ENCODE data around the gene SEMA3D. TPM values are rescaled to one million over a fixed set of nuclear protein-coding genes. Genes with fewer than 3 reads are reported as not detected.

Gene SEMA3D
- total and polyA plus RNA-seq, 4 donors, result 0.53 to 49.0 (median 2.6) TPM

GRCh38 chr7:85070967-85071628 is 115.8 kb downstream of the SEMA3D start:
- peaks cover 0 to 2% (median 0%) of the 10 kb centered on the region in 4 donors for H3K9me3 ChIP-seq (ENCODE audit: control insufficient read depth in 4 of 4, insufficient read depth in 3 of 4, low read length in 3 of 4)
- TF ChIP-seq CTCF (IDR thresholded peaks at IDR 0.05; ENCODE audit: control extremely low read depth, extremely low read depth), result no peak

GRCh38 chr7:85068799-85069198 is 118.1 kb downstream of the SEMA3D start:
- Histone ChIP-seq H3K4me1 (ENCODE audit: control insufficient read depth in 5 of 5, insufficient read depth in 5 of 5, low read length in 5 of 5) (peaks cover 0 to 9% (median 2%) of the 10 kb centered on the region in 5 donors), H3K27me3 (ENCODE audit: control insufficient read depth in 3 of 3, insufficient read depth in 3 of 3, low read length in 2 of 3) (no peaks in the 10 kb centered on the region), H3K36me3 (ENCODE audit: control insufficient read depth in 4 of 4, insufficient read depth in 4 of 4, low read length in 4 of 4) (peaks cover 0 to 15% (median 2%) of the 10 kb centered on the region in 4 donors), H3K9ac (ENCODE audit: insufficient read depth in 1 of 2, low read length in 2 of 2) (no peak overlapping the region), H3K9me3 (ENCODE audit: control insufficient read depth in 4 of 4, insufficient read depth in 3 of 4, low read length in 3 of 4) (peaks cover 0 to 2% (median 0%) of the 10 kb centered on the region in 4 donors), H3K27ac (ENCODE audit: low read depth in 1 of 2, low read length in 1 of 2) (no peak overlapping the region), H3K4me3 (no peak overlapping the region)
- DNase-seq (peak in 1 of 3 donors; percentile 25), ATAC-seq (ENCODE audit: insufficient read depth, low FRiP score) (no peak)
- no peak for TF ChIP-seq CTCF (IDR thresholded peaks at IDR 0.05; ENCODE audit: control extremely low read depth, extremely low read depth)
- 69 to 83% methylated on average over 1 of the region's 1 CpG for WGBS, 2 donors

More at GRCh38 chr7:85070967-85071628, 115.8 kb downstream of the SEMA3D start:
- H3K36me3 ChIP-seq (ENCODE audit: control insufficient read depth in 4 of 4, insufficient read depth in 4 of 4, low read length in 4 of 4), result peaks cover 0 to 22% (median 4%) of the 10 kb centered on the region in 4 donors
- WGBS, 2 donors, result 89 to 95% methylated on average over 5 of the region's 5 CpGs
- no peak overlapping the region for H3K27ac ChIP-seq (ENCODE audit: low read depth in 1 of 2, low read length in 1 of 2)
- DNase-seq, result no peak
- no peak overlapping the region for H3K9ac ChIP-seq (ENCODE audit: insufficient read depth in 1 of 2, low read length in 2 of 2)
- H3K4me3 ChIP-seq, result no peak overlapping the region
- ATAC-seq (ENCODE audit: insufficient read depth, low FRiP score), result no peak
- H3K4me1 ChIP-seq (ENCODE audit: control insufficient read depth in 5 of 5, insufficient read depth in 5 of 5, low read length in 5 of 5), result peaks cover 0 to 8% (median 2%) of the 10 kb centered on the region in 5 donors
- H3K27me3 ChIP-seq (ENCODE audit: control insufficient read depth in 3 of 3, insufficient read depth in 3 of 3, low read length in 2 of 3), result no peaks in the 10 kb centered on the region

- no peak overlapping the region for H3K4me3 ChIP-seq
- H3K27me3 ChIP-seq (ENCODE audit: control insufficient read depth in 3 of 3, insufficient read depth in 3 of 3, low read length in 2 of 3), result no peaks in the 10 kb centered on the region
- H3K27ac ChIP-seq (ENCODE audit: low read depth in 1 of 2, low read length in 1 of 2), result no peak overlapping the region
- DNase-seq (no peak), ATAC-seq (ENCODE audit: insufficient read depth, low FRiP score) (no peak)
- no peak for TF ChIP-seq CTCF (IDR thresholded peaks at IDR 0.05; ENCODE audit: control extremely low read depth, extremely low read depth)
- H3K36me3 ChIP-seq (ENCODE audit: control insufficient read depth in 4 of 4, insufficient read depth in 4 of 4, low read length in 4 of 4), result peaks cover 0 to 14% (median 0%) of the 10 kb centered on the region in 4 donors
- no peak overlapping the region for H3K9ac ChIP-seq (ENCODE audit: insufficient read depth in 1 of 2, low read length in 2 of 2)
- H3K9me3 ChIP-seq (ENCODE audit: control insufficient read depth in 4 of 4, insufficient read depth in 3 of 4, low read length in 3 of 4), result peaks cover 0 to 2% (median 0%) of the 10 kb centered on the region in 4 donors
- 79 to 88% methylated on average over 1 of the region's 1 CpG for WGBS, 2 donors
- H3K4me1 ChIP-seq (ENCODE audit: control insufficient read depth in 5 of 5, insufficient read depth in 5 of 5, low read length in 5 of 5), result peaks cover 0 to 9% (median 2%) of the 10 kb centered on the region in 5 donors
Observed at GRCh38 chr7:85067371-85067770, 119.5 kb downstream of the SEMA3D start.
